Mammary epithelial cell (primary cell): ENCODE data around the gene SCN1A.

Experiments used
- EZH2 ChIP-seq: IDR thresholded peaks from 2 replicates; pipeline ENCODE4 v1.6.1; 2012; ENCODE audit warnings: low read length, inconsistent platforms, borderline replicate concordance
- TF ChIP-seq, protein P1 (sequence below), 2 donors: IDR thresholded peaks in 1 of 2; conservative IDR thresholded peaks in 1 of 2; 2 replicates each; pipeline ENCODE4 v1.5.1; 2011 to 2012; ENCODE audit warnings: inconsistent platforms in 2 of 2, low read length in 2 of 2, mild to moderate bottlenecking in 2 of 2, control low read depth in 1 of 2, low read depth in 1 of 2; ENCODE audit not compliant: insufficient read depth in 1 of 2; ENCODE audit errors: extremely low read depth in 1 of 2

DNA sequence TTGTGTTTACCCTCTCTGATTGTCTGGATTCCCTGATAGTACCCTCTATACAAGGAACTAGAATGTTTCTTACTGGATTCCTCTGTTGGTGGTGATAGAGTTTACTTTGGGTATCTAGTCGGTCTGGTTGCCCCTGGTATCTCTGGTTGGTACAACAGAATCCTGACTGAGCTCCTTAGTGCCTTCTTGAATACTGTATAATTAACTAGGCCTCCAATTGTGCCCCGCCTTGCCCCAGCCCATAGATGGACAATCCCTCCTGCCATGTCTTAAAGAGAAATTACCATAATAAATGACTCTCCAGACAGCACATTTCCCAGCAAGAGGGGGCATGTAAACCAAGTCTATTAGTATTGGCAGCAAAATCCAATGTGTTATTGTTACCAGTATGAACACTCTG lies 2.3 kb downstream of the SCN1A start:
- no peak for TF ChIP-seq EZH2
- TF ChIP-seq, protein P1, sequence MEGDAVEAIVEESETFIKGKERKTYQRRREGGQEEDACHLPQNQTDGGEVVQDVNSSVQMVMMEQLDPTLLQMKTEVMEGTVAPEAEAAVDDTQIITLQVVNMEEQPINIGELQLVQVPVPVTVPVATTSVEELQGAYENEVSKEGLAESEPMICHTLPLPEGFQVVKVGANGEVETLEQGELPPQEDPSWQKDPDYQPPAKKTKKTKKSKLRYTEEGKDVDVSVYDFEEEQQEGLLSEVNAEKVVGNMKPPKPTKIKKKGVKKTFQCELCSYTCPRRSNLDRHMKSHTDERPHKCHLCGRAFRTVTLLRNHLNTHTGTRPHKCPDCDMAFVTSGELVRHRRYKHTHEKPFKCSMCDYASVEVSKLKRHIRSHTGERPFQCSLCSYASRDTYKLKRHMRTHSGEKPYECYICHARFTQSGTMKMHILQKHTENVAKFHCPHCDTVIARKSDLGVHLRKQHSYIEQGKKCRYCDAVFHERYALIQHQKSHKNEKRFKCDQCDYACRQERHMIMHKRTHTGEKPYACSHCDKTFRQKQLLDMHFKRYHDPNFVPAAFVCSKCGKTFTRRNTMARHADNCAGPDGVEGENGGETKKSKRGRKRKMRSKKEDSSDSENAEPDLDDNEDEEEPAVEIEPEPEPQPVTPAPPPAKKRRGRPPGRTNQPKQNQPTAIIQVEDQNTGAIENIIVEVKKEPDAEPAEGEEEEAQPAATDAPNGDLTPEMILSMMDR (conservative IDR thresholded peaks at IDR 0.05 in 1 of 2, IDR thresholded peaks at IDR 0.05 in 1 of 2; ENCODE audit: extremely low read depth in 1 of 2, insufficient read depth in 1 of 2, low read depth in 1 of 2, low read length in 2 of 2), result no peak
